Astrocyte of the spinal cord (primary cell): ENCODE measurements around the gene MIDN.
A peak's percentile ranks its signal among the peaks of the same experiment; 100 is the strongest.

Experiments used
- DNase-seq: peaks from one replicate; pipeline ENCODE4 v3.0.0; 2011; ENCODE audit warnings: low read depth, low spot score
- H3K4me3 ChIP-seq: 2 replicates; pipeline ENCODE4 v1.5.1; 2011; ENCODE audit warnings: low read depth, mild to moderate bottlenecking, low read length, moderate library complexity
- CTCF ChIP-seq: IDR thresholded peaks from 2 replicates; pipeline ENCODE4 v1.5.1; 2012; ENCODE audit warnings: low read depth, mild to moderate bottlenecking, low read length, inconsistent platforms
- in situ Hi-C: cut with HindIII; loops from 2 replicates; pipeline ENCODE4 v1.10.0; 2017; ENCODE audit warnings: low sequenced_read_pairs

MIDN gene

GRCh38 chr19:1253514-1254080, 5.2 kb downstream of the MIDN start:
- TF ChIP-seq CTCF = no peak
- in situ Hi-C loops = no loop called here
- no peak for DNase-seq
- H3K4me3 ChIP-seq = peak overlapping the region; percentile 65

GRCh38 chr19:1254081-1254527, 5.7 kb downstream of the MIDN start:
- DNase-seq = no peak
- TF ChIP-seq CTCF = no peak
- no peak overlapping the region for H3K4me3 ChIP-seq
- in situ Hi-C loops = no loop called here

GRCh38 chr19:1254530-1255185, 6.3 kb downstream of the MIDN start:
- in situ Hi-C loops = no loop called here
- no peak for DNase-seq
- no peak for TF ChIP-seq CTCF
- no peak overlapping the region for H3K4me3 ChIP-seq

- DNase-seq = no peak
- no peak for TF ChIP-seq CTCF
- in situ Hi-C loops = no loop called here
- H3K4me3 ChIP-seq = no peak overlapping the region
These were observed 7.1 kb downstream of the MIDN start for GRCh38 chr19:1255186-1256161.

- no peak for DNase-seq
- in situ Hi-C loops = no loop called here
These were observed 8.5 kb downstream of the MIDN start for GRCh38 chr19:1256646-1257474.

More at GRCh38 chr19:1256646-1257474, 8.5 kb downstream of the MIDN start:
- no peak overlapping the region for H3K4me3 ChIP-seq
- TF ChIP-seq CTCF = no peak
